Stimulated activated CD4-positive, alpha-beta T cell treated with anti-CD3 and anti-CD28 coated beads, Interleukin-4, amount 100 ng/mL, for 48 hours (primary cell): ENCODE results near the gene CDC42BPG.
A peak's percentile ranks its signal among the peaks of the same experiment; 100 is the strongest.

Experiments used
- DNase-seq, 2 donors: peaks; one replicate each; pipeline ENCODE4 v3.0.0-alpha.2; 2020; ENCODE audit warnings: low read depth in 2 of 2

CDC42BPG gene

DNA sequence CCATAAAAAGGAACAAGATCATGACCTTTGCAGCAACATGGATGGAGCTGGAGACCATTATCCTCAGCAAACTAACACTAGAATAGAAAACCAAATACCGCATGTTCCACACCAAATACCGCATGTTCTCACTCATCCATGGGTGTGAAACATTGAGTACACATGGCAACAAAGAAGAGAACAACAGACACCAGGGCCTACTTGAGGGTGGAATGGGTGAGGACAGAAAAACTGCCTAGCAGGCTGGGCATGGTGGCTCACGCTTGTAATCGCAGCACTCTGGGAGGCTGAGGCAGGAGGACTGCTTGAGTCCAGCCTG, 21.7 kb upstream of the CDC42BPG start:
- no peak for DNase-seq

DNA sequence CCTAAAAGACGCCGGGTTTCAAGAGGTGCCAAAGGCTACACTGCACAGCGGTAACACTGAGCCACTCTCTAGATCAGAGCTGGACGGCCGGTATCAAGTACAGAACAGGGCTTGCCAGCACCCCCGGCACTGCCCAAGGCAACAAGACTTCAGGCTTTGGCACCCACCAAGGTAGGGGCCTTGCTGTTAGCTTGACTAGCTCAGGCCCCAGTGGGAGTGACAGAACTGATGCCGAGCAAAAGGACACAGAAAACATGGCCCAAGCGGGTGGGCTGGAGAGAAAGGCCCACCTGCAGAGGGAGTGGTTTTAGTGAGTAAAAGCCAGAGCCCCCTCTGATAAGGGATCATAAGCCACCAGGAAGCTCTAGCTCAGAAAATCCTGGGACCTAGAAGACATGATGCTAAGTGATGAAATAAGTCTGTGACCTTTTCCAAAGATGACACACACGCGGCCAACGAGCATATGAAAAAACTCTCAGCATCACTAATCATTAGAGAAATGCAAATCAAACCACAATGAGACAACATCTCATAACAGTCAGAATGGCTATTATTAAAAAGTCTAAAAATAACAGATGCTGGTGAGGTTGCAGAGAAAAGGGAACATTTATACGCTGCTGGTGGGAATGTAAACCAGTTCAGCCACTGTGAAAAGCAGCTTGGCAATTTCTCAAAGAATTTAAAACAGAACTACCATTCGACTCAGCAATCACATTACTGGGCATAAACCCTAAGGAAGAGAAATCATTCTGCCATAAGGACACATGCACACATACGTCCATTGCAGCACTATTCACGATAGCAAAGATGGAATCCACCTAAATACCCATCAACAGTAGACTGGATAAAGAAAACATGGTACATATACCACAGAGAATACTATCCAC, 21.1 kb upstream of the CDC42BPG start:
- no peak for DNase-seq

DNA sequence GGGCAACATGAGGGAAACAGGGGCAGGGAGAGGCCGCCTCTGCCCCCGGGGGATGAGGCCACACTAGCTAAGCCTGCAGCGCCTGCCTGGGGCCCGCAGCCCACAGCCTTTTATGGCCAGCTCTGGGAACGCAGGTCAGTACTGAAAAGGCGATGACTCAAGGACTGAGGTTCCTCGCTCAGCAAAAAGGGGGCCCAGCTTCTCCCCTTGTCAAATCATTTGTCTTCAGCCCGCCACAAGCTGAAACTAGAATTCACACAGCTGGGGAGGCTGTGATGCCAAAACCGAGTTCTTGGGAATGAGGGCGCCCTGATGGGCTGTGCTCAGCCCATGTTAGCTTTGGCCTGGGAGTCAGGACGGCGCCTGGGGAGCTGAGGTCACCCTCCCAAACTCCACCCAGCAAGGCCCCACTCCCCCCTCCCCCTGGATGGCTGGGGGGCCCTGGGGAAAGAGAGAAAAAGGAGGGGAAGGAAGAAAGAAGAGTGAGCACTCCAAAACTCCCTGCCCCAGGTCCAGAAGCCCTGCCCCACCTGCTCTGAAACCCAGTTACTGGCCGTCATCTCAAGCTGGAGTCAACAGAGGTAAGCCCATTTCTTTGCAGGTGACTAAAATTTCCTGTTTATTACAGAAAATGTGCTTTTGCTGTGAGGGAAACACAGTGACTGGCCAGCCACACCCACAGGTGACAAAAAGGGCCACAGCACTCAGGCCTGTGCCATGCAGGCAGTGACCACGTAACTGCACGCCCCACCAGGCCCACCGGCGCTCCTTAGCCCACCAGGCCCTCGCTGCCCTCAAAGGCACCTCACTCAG, 20.2 kb upstream of the CDC42BPG start:
- peak in 1 of 2 donors; percentile 75 for DNase-seq

DNA sequence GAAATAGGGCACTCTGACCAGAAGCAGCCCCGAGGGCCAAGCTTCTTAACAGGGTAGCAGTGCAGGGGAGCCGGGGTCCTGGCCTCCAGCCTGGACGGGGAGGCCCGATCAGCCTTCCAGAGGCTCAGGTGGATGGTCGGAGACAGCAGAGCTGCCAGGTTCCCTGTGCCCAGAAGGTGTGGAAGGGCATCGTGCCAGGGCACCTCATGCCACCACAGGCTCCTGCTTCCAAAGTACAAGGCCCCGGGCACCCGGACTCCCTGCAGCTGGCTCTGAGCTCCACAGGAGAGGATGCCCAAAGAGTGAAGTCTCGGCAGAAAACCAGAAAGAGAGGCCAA, 19.7 kb upstream of the CDC42BPG start:
- no peak for DNase-seq

DNA sequence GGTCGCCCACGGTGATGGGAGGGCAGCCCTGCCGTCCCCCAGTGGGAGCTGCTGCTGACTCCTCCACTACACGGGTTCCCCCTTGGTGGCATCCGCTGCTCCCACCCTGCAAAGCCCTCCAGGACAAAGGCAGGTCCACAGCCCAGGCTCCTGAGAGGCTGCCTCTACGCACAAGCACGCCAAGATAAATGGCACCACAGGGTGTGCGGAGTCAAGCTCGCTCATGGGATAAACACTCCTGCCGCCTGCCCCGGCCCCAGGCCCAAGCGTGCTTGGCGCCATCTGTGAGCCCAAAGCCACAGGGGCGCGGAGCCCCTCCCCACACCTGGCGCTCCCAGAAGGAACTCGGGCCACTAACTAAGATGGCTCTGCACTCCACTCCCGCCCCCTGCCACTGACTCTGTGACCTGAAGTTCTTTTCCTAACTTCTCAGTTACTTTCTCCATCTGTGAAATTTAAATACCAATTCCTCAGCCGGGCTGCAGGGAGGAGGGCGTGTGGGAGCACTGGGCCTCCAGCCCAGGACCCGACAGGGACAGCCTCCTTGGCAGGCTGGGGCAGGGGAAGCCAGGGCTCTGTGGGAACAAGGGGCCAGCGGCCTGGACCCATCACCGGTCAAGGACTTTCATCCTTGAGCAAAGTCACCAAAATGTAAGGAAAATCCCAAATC, 19.1 kb upstream of the CDC42BPG start:
- no peak for DNase-seq

DNA sequence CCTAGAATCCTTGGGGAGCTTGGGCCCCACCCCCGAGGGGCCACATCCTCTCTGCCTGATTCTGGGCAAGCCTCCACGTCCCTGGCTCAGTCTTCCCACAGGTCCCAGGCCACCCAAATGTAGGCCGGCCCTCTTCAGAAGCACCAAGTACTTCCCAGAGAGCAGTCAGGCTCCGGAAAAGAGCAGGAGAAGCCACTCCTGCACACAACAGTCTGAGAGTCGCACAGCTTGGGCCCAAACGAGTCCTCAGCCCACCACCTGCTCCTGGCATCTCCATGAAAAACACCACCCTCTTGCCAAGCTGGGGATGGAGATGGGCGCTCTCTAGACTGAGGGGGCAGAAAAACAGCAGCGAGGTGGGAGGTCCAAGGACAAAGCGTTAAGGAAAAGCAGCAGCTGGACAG, 18.5 kb upstream of the CDC42BPG start:
- no peak for DNase-seq

DNA sequence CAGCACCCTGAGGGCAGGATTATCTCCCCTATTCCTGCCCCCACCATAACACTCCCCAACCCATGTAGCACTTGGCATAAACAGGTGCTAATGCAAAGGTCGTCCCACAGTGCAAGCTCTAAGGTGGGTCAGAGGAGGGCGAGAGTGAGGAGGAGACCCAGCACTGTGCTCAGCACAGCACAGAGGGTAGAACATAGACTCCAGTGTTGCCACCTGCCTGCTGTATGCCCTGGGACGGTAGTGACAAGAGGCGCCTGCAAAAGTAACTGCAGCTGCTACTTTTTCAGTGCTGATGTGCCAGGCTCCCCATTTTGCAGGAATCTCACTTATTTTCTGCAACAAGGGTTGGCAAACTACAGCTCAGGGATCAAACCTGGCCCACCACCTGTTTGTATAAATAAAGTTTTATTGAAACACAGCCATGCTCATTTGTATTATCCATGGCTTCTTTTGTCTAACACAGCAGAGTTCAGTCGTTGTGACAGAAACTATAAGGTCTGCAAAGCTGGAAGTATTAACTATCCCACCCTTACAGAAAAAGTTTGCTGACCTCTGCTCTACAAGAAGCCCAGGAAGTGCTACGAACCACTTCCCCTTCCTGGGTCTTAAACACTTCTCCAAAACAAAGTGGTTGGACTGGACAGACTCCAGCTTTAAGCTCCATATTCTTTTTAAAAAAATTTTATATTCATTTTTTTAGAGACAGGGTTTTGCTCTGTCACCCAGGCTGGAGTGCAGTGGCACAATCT, 16.9 kb upstream of the CDC42BPG start:
- DNase-seq = no peak

DNA sequence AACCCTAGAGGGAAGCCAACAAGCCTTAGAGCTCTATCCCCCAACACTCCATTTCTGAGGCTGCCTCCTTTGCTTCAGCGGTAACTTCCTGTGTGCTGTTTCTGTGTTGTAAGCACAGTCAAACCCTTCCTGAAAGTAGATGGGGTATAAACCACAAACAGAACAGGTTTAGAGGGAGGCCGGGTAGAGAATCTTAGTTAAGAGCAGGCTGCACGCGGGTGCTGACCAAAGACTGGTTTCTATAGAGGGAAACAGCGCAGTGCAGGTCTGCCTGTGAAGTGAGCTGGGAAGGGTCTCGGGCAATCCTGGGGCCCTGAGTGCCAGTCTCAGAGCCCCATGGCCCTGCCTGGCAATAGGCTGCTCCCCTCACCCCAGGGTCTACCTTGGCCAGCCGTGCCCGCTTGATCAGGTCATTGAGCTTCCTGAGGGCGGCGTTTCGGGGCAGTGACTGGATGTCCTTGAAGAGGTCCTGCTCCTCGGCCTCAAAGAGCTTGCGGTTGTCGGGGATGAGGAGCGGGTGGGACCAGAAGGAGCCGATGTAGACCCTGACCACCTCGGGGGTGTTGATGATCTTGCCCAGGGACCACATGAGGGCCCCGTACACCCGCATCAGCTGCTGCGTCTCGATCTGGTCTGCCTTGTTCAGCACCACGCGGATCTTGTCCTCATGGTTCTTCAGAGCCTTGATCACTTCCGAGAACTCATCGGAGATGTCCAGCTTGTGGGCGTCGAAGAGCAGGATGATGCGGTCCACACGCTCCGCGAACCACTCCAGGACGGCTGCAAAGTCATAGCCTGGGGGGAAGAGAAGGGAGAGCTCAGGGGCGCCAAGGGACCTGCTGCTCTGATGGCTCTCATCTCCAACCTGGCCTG, 15.3 kb upstream of the CDC42BPG start:
- peak in 1 of 2 donors; percentile 61 for DNase-seq

DNA sequence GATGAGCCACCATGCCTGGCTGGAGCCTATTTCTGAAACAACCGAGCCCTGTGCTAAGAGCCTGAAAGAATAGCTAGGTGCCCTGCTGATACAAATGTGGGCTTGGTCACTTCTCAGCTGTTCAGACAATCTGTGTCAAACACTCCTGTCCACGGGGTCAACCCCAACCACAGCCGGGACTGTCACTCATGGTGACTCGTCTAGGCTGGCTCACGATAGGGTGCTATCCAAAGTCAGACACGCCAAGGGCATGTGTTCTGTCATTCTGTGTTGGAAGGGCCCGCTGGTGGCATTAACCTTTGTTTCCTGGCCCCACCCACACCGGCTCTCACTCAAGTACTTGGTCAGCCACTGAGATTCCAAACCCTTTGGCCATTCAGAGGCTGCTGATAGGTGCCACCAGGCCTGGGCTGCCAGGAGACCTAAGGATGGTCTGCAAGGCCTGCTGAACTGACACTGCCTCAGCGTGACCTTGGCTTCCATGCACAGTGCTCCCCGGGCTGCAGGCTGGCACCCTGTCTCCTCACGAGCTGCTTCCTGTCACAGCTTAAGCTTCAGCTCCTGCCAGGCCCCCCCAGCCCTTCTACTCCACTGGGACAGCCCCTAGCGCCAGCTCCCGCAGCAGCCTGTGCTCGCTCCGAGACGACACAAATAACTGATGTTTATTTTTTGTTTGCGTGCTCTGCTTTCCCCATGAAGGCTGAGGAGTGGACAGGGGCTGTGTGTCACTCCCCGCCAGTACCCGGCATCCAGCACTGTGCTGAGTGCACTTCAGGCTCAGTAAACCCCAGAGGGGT, 14.2 kb upstream of the CDC42BPG start:
- DNase-seq = peak in 1 of 2 donors; percentile 54

DNA sequence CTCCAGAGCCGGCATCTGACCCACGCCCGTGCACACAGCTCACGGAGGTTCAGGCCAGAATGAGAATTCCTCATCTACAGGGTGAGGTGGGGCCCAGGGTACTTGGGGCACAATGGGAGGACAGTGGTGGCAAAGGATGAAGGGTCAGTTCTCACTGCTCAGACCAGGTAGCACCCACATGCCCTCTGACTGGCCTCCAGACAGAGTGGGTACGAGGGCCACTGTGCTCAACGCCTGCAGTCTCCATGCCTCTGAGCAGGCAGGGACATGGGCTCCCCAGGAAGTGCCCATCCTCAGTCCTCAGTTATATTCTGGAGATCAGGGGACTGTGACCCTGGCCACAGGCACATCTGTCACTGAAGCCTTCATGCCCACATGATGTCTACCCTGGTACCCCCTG, 13.0 kb upstream of the CDC42BPG start:
- DNase-seq = no peak

DNA sequence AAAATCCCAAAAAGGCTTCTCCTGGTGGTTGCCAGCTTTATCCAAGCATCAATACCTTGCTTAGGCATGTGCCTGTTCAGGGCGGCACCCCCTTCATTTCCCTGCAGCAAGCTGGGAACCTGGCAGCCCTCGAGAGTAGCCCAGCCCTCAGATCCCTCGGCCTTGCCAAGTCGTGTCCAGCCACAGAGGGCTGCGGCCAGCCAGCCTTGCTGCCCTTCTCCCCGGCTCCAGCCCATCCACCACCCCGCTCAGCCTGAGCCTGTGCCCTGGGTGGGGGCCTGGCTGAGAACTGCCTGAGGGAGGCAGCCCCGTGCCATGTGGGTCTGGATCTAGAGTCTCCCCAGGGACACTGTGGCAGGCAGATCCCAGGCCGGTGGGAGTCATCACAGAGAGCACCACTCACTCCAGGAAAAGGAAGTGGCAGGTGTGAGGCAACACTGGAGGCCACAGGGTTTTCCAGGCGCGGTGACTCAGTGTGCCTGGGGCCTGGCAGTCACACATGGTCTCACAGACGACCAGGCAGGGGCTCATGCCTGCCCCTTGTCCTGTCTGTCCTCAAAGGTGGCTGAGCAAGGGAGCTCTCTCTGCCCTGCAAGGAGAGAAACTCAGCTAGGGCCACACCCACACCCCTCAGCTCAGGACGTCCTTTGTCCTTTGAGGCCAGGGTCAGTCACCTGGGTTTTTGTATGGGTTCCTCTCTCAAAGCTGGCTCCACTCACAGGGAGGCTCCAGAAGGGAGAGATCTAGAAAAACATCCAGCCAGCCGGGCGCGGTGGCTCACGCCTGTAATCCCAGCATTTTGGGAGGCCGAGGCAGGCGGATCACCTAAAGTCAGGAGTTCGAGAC, 12.2 kb upstream of the CDC42BPG start:
- peak in 1 of 2 donors; percentile 73 for DNase-seq

DNA sequence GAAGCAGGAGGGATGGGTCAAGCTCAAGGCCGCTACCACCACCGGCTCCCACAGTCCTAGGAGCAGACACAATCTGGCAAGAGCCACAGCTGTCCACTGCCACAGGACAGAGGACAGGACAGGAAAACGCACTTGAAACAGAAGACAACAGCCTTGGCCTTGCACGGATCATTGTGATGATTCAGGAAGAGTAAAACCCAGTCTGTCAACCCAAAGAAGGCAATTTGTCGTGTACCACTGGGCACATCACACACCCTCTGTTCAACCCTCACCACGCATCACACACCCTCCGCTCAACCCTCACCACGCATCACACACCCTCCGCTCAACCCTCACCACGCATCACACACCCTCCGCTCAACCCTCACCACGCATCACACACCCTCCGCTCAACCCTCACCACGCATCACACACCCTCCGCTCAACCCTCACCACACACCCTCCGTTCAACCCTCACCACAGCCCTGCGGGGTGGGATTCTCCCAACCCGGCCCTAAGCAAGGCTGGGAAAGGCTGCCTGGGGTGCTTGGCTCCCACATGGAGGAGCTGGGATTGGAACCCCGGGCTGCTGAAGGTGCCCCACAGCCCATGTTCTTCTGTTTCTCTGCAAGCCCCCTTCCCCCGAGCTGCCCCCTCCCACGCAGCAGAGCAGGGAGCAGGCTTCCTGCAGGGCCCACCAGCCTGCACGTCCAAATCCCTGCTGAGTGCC, 11.3 kb upstream of the CDC42BPG start:
- DNase-seq = no peak

DNA sequence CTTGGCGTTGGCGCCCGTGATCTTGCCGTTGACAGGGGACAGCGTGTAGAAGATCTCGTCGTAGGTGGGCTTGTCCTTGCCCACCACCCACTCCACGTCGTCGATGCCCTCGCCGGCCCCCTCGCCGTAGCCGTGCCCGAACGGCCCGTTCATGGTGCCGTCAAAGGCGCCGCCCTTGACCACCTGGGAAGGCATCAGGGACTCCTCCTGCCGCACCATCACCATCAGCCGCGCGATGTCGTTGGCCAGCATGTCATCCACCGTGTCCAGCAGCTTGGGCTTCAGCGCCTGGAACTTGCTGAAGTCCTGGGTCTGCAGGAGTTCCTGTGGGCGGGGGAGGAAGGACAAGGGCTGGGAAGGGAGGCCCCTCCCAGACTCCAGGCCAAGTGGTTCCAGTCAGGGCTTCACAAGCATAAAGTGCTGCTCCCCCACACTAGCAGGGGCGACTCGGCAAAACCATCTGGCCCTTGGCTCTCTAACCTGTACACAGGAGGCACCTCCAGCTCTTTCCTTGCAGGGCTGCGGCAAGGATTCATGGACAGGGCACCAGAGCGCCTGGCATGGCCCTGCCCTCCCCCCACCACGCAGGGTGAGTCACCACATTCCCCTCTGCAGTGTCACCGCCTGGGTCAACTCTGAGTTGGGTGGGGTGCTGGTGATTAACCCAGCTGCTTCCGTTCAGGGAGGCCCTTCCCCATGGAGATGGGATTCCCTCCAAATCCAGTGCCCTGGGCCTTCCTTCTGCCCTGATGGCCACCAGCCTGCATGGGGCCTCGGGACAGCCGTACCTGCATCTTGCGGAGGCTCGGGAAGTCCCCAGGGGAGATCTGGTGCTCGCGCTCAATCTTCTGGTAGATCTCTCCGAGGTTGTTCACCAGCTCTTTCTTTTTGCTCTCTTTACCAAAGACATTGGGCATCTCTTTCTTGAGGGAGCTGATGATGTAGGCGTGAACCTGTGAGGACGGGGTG, 10.4 kb upstream of the CDC42BPG start:
- peak in 1 of 2 donors; percentile 30 for DNase-seq

DNA sequence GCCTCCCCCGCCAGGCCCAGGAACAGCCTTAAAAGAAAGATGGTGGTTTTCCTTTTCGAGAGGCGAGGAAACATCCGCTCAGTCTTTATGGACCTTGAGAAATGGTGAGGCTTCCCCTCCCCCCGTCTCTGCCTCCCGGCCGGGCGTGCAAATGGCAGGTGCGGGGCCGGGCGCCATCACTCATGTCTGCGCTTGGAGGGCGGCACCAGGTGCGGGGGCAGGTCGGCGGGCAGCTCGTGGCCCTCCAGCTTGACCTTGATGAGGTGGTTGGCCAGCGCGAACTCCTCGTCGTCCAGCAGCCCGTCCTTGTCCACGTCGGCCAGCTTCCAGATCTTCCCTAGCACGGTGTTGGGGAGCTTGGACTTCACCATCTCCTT, 9.7 kb upstream of the CDC42BPG start:
- no peak for DNase-seq

DNA sequence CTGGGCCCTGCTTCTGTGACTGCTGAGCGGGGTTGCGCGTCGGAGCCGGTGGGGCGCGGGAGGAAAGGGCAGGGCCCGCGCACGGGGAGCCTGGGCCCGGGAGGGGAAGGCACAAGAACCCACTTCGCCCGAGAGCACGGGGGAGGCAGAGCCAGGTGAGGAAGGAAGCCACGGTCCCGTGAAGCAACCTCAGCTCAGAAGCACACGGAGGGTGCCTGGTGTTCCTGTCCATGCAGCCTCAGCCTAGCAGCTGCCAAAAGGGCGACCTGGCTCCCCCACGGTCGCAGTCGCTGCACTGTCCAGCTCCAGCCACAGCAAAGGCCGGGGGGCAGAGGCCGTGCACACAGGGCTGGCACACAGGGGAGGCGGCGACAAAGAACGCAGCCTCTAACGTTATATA, 9.3 kb upstream of the CDC42BPG start:
- DNase-seq = no peak

DNA sequence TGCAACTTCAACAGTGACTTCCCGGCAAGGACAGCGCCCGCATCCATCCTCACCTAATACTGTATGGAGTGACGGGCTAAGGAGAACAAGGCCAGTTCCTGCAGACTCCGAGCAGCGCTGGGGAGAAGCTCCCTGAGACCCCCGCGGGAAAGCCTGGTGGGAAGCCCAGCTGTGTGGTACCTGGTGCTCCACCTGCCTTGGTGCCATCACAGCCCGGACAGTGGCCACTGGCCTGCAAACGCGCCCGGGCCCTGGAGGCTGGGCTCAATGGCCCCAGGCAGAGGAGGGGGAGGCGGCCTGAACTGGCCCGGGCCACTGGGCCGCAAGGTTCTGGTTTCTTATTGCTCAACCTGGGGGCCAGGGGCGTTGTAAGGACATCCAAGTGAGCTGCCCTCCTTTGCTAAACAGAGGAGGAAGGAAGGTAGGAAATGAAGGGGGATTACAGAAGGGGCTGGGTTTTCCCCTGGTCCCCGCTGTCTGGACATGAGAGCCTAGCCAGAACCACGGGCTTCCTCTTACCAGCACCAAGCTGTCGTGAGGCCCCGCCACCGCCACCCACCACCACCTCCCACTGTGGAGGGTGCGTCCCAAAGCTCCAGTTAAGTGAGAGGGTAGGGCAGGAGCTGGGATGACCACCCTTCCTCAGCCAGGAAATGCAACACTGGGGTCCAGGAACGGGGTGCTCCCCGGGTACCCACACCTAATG, 8.5 kb upstream of the CDC42BPG start:
- no peak for DNase-seq
